PC-9 (cell line): ENCODE results near the gene CELA1. TPM values are rescaled to one million over a fixed set of nuclear protein-coding genes. Genes with fewer than 3 reads are reported as not detected.
A peak's percentile ranks its signal among the peaks of the same experiment; 100 is the strongest.
"Not testable (repeated sequence)": the region's sequence is repeated elsewhere in the genome, so short reads cannot be mapped to it uniquely, and the experiment has no call there.

Source experiments
- BruUV-seq: library from RNA; stranded (reverse); fragments of 400-500 nt; replicated peaks from 2 replicates; lab custom pipeline; 2021; lab: Mats Ljungman, UMichigan
- CTCF ChIA-PET: fragments of 300-600 bp; sonication (Branson Sonifier 250); formaldehyde crosslinking; loops from one replicate; lab custom pipeline; 2022; ENCODE audit warnings: antibody characterized with exemption; lab: Charles Lee
- POLR2A ChIA-PET: fragments of 300-600 bp; sonication (Branson Sonifier 250); formaldehyde crosslinking; loops from one replicate; lab custom pipeline; 2022; ENCODE audit warnings: antibody characterized with exemption; ENCODE audit not compliant: unreplicated experiment; lab: Charles Lee
- DNase-seq, 2 experiments: peaks; one replicate each; pipeline versions ENCODE4 v3.0.0 to v3.0.0-alpha.2; 2015 to 2022; ENCODE audit warnings: mixed read lengths in 1 of 2
- H2AFZ ChIP-seq: fragments of 200-600 bp; sonication (generic); 2 replicates; pipeline ENCODE4 v1.8.1; 2017; ENCODE audit warnings: antibody characterized with exemption
- H3F3A ChIP-seq: fragments of 200-600 bp; sonication (generic); 2 replicates; pipeline ENCODE4 v1.8.1; 2017; ENCODE audit warnings: antibody characterized with exemption, mild to moderate bottlenecking, low read depth; ENCODE audit not compliant: insufficient read depth
- H3K27ac ChIP-seq: fragments of 200-600 bp; sonication (generic); 2 replicates; pipeline ENCODE4 v1.6.1; 2016; ENCODE audit warnings: mixed run types
- H3K27me3 ChIP-seq: fragments of 200-600 bp; sonication (generic); 2 replicates; pipeline ENCODE4 v1.6.1; 2016; ENCODE audit warnings: low read depth, mixed run types; ENCODE audit not compliant: insufficient read depth
- H3K36me3 ChIP-seq: fragments of 200-600 bp; sonication (generic); 2 replicates; pipeline ENCODE4 v1.6.1; 2016; ENCODE audit warnings: low read depth, mixed run types
- H3K4me1 ChIP-seq: fragments of 200-600 bp; sonication (generic); replicated peaks from 2 replicates; pipeline ENCODE4 v1.6.1; 2016; ENCODE audit warnings: mixed run types; ENCODE audit not compliant: insufficient read depth
- H3K4me2 ChIP-seq: fragments of 200-600 bp; sonication (generic); 2 replicates; pipeline ENCODE4 v1.6.1; 2017; ENCODE audit warnings: mixed run types
- H3K4me3 ChIP-seq: fragments of 200-600 bp; sonication (generic); 2 replicates; pipeline ENCODE4 v1.6.1; 2016; ENCODE audit warnings: mixed run types
- H3K79me2 ChIP-seq: fragments of 200-600 bp; sonication (generic); 2 replicates; pipeline ENCODE4 v1.6.1; 2017; ENCODE audit warnings: low read depth, mixed run types
- H3K9me2 ChIP-seq: fragments of 200-600 bp; sonication (generic); 2 replicates; pipeline ENCODE4 v1.8.1; 2017; ENCODE audit warnings: mild to moderate bottlenecking; ENCODE audit not compliant: insufficient read depth
- H3K9me3 ChIP-seq: fragments of 200-600 bp; sonication (generic); 2 replicates; pipeline ENCODE4 v1.8.1; 2016; ENCODE audit warnings: low read depth; ENCODE audit not compliant: insufficient read depth
- H4K20me1 ChIP-seq: fragments of 200-600 bp; sonication (generic); 2 replicates; pipeline ENCODE4 v1.8.1; 2017; ENCODE audit not compliant: insufficient read depth
- EZH2 ChIP-seq: fragments of 200-600 bp; sonication (generic); IDR thresholded peaks from 2 replicates; pipeline ENCODE4 v1.8.0; 2017; ENCODE audit warnings: antibody characterized with exemption, low read depth
- intact Hi-C: fragments of 100-400 bp; cut with micrococcal nuclease; formaldehyde crosslinking; loops from one replicate; pipeline ENCODE4 v1.10.0; 2022; ENCODE audit not compliant: unreplicated experiment
- total RNA-seq: library from RNA; stranded (reverse); gene quantifications from 2 replicates; pipeline ENCODE4 v1.2.3, GENCODE V29; 2021
- TF ChIP-seq, protein P1 (sequence below): fragments of 200-600 bp; sonication (generic); conservative IDR thresholded peaks from 2 replicates; pipeline ENCODE4 v1.6.1; 2017; ENCODE audit warnings: mixed run types, antibody characterized with exemption, mild to moderate bottlenecking, moderate library complexity

The CELA1 gene
- total RNA-seq, 1 experiment from 2014 or later: not detected

- no peaks in the 10 kb centered on the region for H3K9me3 ChIP-seq
- no peaks in the 10 kb centered on the region for H3K27me3 ChIP-seq
- H3K4me1 ChIP-seq: peaks cover 23% of the 10 kb centered on the region
- H3K4me2 ChIP-seq: no peak overlapping the region
- no peak overlapping the region for H3K27ac ChIP-seq
- TF ChIP-seq EZH2: no peak
- TF ChIP-seq, protein P1, sequence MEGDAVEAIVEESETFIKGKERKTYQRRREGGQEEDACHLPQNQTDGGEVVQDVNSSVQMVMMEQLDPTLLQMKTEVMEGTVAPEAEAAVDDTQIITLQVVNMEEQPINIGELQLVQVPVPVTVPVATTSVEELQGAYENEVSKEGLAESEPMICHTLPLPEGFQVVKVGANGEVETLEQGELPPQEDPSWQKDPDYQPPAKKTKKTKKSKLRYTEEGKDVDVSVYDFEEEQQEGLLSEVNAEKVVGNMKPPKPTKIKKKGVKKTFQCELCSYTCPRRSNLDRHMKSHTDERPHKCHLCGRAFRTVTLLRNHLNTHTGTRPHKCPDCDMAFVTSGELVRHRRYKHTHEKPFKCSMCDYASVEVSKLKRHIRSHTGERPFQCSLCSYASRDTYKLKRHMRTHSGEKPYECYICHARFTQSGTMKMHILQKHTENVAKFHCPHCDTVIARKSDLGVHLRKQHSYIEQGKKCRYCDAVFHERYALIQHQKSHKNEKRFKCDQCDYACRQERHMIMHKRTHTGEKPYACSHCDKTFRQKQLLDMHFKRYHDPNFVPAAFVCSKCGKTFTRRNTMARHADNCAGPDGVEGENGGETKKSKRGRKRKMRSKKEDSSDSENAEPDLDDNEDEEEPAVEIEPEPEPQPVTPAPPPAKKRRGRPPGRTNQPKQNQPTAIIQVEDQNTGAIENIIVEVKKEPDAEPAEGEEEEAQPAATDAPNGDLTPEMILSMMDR: no peak
- ChIA-PET POLR2A (interaction anchor here (0.8 kb wide), 1 partner anchor 17 kb away, joined by 8 read pairs; no protein-coding TSS in a partner anchor), CTCF (no interaction called here)
- peak; percentile 38 to 50 for DNase-seq
- H3K79me2 ChIP-seq: no peaks in the 10 kb centered on the region
- BruUV-seq: no TSS peak
- intact Hi-C loops: no loop called here
- no peaks in the 10 kb centered on the region for H4K20me1 ChIP-seq
- no peak overlapping the region for H2AFZ ChIP-seq
- H3F3A ChIP-seq: peaks cover 12% of the 10 kb centered on the region; the same call in 1 of the 2 replicates
- no peak overlapping the region for H3K4me3 ChIP-seq
- H3K9me2 ChIP-seq: no peaks in the 10 kb centered on the region
- no peaks in the 10 kb centered on the region for H3K36me3 ChIP-seq
These were observed 50.8 kb downstream of the CELA1 start for GRCh38 chr12:51295651-51296050.

DNA sequence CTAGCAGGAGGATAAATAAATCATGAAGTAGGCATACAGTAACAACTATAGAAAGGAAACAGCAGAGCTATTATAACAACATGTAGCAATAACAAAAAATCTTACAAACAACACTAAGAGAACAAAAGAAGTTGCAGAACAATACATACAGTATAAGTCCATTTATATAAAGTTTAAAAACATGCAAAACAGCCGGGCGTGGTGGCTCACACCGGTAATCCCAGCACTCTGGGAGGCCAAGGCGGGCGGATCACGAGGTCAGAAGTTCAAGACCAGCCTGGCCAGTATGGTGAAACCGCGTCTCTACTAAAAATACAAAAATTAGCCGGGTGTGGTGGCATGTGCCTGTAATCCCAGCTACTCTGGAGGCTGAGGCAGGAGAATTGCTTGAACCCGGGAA lies 52.4 kb downstream of the CELA1 start:
- H3K4me1 ChIP-seq: peaks cover 23% of the 10 kb centered on the region
- POLR2A ChIA-PET, H3K27me3 ChIP-seq, DNase-seq, H3K9me2 ChIP-seq, H3K27ac ChIP-seq, intact Hi-C loops, H2AFZ ChIP-seq, H3K79me2 ChIP-seq, H4K20me1 ChIP-seq, H3K4me3 ChIP-seq, BruUV-seq, H3K36me3 ChIP-seq, H3K9me3 ChIP-seq, H3K4me2 ChIP-seq: not testable (repeated sequence)
- H3F3A ChIP-seq: peaks cover 12% of the 10 kb centered on the region; the same call in 1 of the 2 replicates
- CTCF ChIA-PET: interaction anchor here (0.6 kb wide), 1 partner anchor 1326 kb away, joined by 17 read pairs; no protein-coding TSS in a partner anchor

- Histone ChIP-seq H3K9me3 (no peaks in the 10 kb centered on the region), H3K4me2 (no peak overlapping the region; the same call in 1 of the 2 replicates), H2AFZ (no peak overlapping the region), H3K9me2 (no peaks in the 10 kb centered on the region), H3K4me1 (peaks cover 23% of the 10 kb centered on the region), H3K36me3 (no peaks in the 10 kb centered on the region), H3K27me3 (no peaks in the 10 kb centered on the region), H4K20me1 (no peaks in the 10 kb centered on the region), H3K79me2 (no peaks in the 10 kb centered on the region), H3K4me3 (no peak overlapping the region), H3K27ac (no peak overlapping the region), H3F3A (peaks cover 12% of the 10 kb centered on the region; the same call in 1 of the 2 replicates)
- BruUV-seq: no TSS peak
- DNase-seq: peak in 1 of 2 experiments; percentile 42
- POLR2A ChIA-PET: interaction anchor here (0.7 kb wide), 1 partner anchor 664 kb away, joined by 5 read pairs; no protein-coding TSS in a partner anchor
- intact Hi-C loops: no loop called here
- CTCF ChIA-PET: interaction anchor here (0.6 kb wide), 1 partner anchor 1325 kb away, joined by 17 read pairs; no protein-coding TSS in a partner anchor
- TF ChIP-seq EZH2: no peak
- TF ChIP-seq, protein P1: no peak
These were observed 52.8 kb downstream of the CELA1 start for GRCh38 chr12:51293696-51294095.

GRCh38 chr12:51291603-51292513 lies 54.6 kb downstream of the CELA1 start:
- H2AFZ ChIP-seq, POLR2A ChIA-PET, H3K27ac ChIP-seq, H3K27me3 ChIP-seq, H3K4me3 ChIP-seq, H3K79me2 ChIP-seq, H3K36me3 ChIP-seq, H3K4me2 ChIP-seq, H3K9me2 ChIP-seq, H3K9me3 ChIP-seq, intact Hi-C loops, DNase-seq, BruUV-seq, H4K20me1 ChIP-seq: not testable (repeated sequence)
- peaks cover 12% of the 10 kb centered on the region; the same call in 1 of the 2 replicates for H3F3A ChIP-seq
- H3K4me1 ChIP-seq: peaks cover 23% of the 10 kb centered on the region
- CTCF ChIA-PET: interaction anchor here (0.6 kb wide), 2 partner anchors 95 to 730 kb away, joined by 7 to 10 read pairs; no protein-coding TSS in a partner anchor
